PC-9 (cell line): ENCODE data around the gene PRSS21.

ENCODE experiments used
- EZH2 ChIP-seq: fragments of 200-600 bp; sonication (generic); IDR thresholded peaks from 2 replicates; pipeline ENCODE4 v1.8.0; 2017; ENCODE audit warnings: antibody characterized with exemption, low read depth
- TF ChIP-seq, protein P1 (sequence below): fragments of 200-600 bp; sonication (generic); conservative IDR thresholded peaks from 2 replicates; pipeline ENCODE4 v1.6.1; 2017; ENCODE audit warnings: mixed run types, antibody characterized with exemption, mild to moderate bottlenecking, moderate library complexity

DNA sequence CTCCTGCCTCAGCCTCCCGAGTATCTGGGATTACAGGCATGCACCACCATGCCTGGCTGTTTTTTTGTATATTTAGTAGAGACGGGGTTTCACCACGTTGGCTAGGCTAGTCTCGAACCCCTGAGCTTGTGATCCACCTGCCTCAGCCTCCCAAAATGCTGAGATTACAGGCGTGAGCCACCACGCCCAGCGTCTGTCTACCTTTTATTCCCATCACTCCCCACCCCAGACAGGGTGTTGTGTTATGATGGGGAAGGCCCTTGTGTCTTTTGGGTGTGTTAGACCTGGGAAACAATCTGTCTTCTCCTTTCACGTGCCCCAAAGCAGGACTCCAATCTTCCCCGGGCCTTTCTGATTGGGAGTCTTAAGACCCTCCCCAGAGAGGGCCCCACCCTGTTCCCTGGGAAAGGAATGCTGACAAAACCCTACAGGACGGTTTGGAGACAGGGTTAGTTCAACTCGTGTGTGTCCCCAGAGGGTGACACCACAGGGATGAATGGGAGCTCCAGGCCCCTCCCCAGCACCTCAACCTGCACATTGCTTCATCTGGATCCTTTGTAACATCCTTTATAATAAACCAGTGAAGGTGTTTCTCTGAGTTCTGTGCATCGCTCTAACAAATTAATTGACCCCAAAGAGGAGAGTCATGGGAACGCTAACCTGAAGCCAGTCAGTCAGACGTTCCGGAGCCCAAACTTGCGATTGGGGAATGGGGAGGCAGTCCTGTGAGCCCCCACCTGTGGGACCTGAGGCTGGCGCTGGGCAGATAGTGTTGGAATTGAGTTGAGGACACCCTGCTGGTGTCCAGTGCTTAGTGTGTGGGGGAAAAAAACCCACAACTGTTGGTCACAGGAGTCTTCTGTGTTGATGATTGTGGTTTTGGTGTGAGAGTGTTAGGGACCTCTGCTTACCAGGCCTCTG, 36.8 kb upstream of the PRSS21 start:
- TF ChIP-seq, protein P1, sequence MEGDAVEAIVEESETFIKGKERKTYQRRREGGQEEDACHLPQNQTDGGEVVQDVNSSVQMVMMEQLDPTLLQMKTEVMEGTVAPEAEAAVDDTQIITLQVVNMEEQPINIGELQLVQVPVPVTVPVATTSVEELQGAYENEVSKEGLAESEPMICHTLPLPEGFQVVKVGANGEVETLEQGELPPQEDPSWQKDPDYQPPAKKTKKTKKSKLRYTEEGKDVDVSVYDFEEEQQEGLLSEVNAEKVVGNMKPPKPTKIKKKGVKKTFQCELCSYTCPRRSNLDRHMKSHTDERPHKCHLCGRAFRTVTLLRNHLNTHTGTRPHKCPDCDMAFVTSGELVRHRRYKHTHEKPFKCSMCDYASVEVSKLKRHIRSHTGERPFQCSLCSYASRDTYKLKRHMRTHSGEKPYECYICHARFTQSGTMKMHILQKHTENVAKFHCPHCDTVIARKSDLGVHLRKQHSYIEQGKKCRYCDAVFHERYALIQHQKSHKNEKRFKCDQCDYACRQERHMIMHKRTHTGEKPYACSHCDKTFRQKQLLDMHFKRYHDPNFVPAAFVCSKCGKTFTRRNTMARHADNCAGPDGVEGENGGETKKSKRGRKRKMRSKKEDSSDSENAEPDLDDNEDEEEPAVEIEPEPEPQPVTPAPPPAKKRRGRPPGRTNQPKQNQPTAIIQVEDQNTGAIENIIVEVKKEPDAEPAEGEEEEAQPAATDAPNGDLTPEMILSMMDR = no peak
- TF ChIP-seq EZH2 = no peak
